ENCODE results near the gene SEMA7A. TPM values are rescaled to one million over a fixed set of nuclear protein-coding genes. Genes with fewer than 3 reads are reported as not detected.

Gene SEMA7A
- polyA plus RNA-seq, 4 donors: 6.6 to 7.9 (median 7.4) TPM

DNA sequence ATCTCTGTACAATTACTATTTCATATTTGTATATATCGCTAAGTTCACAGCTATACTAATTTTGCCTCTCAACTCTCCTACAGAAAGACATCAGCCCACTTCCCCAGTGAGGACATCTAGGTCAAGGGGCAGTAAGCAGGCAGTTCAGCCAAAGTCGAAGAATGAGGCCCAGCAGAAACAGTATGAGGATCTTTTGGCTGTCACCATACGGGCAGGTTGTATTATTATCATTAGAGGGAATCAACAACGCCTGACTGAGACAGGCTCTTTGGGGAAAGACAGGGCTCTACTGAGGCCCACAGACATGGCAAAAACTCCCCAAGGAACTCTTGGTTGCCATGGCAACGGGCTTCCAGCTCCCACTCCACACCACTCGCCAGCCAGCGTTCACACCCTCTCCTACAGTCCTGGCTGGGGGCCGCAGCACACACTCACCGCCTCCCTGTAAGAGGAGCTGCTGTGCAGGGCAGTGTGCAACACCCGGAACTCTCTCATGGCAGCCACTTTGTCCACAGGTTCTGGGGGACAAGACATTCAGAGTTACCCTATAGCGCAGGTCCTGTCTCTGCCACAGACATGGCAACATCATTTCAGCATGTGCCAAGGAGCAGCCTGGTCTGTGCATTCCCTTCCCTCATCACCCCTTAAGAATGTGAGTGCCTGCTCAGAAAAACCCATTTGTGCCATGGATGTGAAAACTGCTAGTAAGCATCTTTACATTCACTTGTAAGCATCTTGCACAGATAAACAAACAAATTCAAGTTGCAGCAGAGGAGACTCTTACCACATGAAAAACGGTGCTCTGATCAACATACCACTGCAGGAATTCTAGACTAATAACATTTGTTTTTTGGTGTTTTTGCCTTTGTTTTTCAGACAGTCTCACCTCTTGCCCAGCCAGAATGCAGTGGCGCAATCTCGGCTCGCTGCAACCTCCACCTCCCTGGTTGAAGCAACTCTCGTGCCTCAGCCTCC, 18.4 kb upstream of the SEMA7A start:
- no peak for DNase-seq (ENCODE audit: low read depth in 4 of 4, low spot score in 3 of 4)

GRCh38 chr15:74451322-74451721, 17.6 kb upstream of the SEMA7A start:
- DNase-seq (ENCODE audit: low read depth in 4 of 4, low spot score in 3 of 4): no peak

DNA sequence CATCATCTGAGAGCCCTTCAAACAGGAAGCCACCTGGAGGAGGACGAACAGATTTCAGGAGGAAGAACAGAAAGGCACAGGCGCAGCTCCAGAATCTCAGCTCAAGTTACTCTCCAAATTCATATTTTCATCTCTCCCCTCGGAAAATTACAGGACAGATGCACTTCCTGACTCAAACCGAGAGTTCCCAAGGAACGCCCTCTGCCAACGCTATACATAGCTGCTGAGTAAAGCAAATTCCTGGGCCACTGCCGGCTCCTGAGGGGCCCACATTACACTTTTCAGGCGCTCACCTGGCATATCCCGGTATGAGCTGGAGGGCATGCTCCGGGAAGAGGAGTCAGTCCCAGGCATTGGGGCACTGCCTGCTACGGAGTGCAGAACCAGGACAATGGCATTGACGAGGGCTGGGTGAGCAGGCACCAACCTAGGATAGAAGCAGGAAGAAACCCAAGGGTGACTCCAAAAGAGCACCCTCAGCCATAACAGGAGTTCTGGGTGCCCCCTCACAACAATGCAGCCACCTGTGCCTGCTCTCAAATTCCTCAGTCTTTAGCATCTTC, 16.0 kb upstream of the SEMA7A start:
- DNase-seq (ENCODE audit: low read depth in 4 of 4, low spot score in 3 of 4): no peak

- no peak for DNase-seq (ENCODE audit: low read depth in 4 of 4, low spot score in 3 of 4)
Measured at GRCh38 chr15:74449095-74449494, 15.3 kb upstream of the SEMA7A start.

- DNase-seq (ENCODE audit: low read depth in 4 of 4, low spot score in 3 of 4): no peak
Measured at GRCh38 chr15:74445816-74446763, 12.3 kb upstream of the SEMA7A start.

- DNase-seq (ENCODE audit: low read depth in 4 of 4, low spot score in 3 of 4): no peak
Measured at GRCh38 chr15:74444106-74445062, 10.6 kb upstream of the SEMA7A start.

DNA sequence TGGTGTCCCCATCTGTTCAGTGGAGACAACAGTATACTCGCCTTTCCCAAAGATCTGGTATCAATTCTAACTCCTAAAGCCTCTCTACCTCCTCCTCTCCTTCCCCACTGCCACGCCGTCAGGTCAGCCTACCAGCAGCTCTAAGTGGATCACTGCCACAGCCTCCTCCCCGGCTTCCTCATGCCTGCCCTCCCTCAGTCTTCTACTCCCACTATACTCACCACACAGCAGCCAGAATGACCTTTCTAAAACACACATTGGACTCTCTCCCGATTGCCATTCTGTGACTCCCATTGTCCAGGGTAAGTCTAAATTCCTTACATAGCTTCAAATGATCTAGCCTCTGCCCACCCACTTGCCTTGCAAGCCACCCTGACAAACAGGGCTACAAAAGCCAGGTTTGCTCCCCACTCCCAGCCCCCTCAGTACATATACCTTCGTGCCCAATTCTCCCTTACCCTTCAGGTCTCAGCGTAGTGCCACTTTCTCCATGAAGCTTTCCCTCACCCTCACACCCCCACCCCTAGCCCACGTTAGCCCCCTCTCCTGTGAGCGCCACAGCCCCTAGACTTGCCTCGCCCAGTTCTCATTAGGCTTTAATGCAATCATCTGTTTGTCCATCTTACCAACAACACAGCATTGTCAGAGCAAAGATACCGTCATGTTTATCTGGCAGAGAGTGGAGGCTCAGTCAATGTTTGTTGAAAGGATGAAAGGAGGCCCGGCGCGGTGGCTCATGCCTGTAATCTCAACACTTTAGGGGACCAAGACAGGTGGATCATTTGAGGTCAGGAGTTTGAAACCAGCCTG, 9.5 kb upstream of the SEMA7A start:
- no peak for DNase-seq (ENCODE audit: low read depth in 4 of 4, low spot score in 3 of 4)

DNA sequence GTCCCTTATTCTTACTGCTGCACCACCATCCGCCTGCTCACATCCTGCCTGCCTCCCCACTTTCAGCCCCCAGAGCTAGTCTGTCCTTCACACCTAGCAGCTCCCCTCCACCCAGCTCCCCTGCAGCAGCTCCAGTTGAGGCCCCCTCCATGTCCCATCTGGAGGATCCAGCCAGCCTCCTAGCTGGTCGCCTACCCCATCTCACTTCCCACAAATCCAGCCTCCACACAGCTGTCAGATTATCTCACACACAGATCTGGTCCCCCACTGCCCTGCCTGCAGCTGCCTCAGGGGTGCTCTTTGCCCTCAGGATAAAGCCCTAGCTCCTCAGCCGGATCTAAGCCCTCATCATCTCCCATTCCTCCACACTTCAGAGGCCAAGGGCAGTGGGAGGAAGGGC, 8.8 kb upstream of the SEMA7A start:
- DNase-seq (ENCODE audit: low read depth in 4 of 4, low spot score in 3 of 4): no peak

DNA sequence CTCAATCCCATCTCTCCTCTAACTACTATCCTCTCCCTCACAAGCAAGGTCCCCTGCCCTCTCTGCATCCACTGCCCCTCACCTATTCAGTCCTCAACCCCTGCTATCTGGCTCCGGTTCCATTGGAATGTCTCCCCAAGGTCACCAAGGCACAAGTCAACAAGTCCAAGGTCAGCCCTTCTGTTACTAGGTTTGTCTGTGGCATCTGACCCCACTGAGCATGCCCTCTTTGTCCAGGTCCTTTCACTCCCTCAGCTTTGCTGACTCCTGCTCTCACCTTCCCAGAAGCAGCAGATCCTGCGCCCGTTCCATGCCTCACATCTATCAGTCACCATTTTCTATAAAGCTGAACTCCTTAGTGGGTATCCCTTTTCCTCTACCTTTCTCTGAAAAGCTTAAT, 8.3 kb upstream of the SEMA7A start:
- no peak for DNase-seq (ENCODE audit: low read depth in 4 of 4, low spot score in 3 of 4)

- DNase-seq (ENCODE audit: low read depth in 4 of 4, low spot score in 3 of 4): no peak
Measured at GRCh38 chr15:74441248-74441941, 7.6 kb upstream of the SEMA7A start.

GRCh38 chr15:74438721-74439316, 5.1 kb upstream of the SEMA7A start:
- peak in 3 of 4 donors; percentile 56 to 70 (median 67) for DNase-seq (ENCODE audit: low read depth in 4 of 4, low spot score in 3 of 4)

GRCh38 chr15:74438206-74438605, 4.4 kb upstream of the SEMA7A start:
- no peak for DNase-seq (ENCODE audit: low read depth in 4 of 4, low spot score in 3 of 4)

- DNase-seq (ENCODE audit: low read depth in 4 of 4, low spot score in 3 of 4): peak in 1 of 4 donors; percentile 26
Measured at GRCh38 chr15:74434263-74435136, 742 bp upstream of the SEMA7A start.

GRCh38 chr15:74432968-74433591, 678 bp downstream of the SEMA7A start:
- DNase-seq (ENCODE audit: low read depth in 4 of 4, low spot score in 3 of 4): no peak

- no peak for DNase-seq (ENCODE audit: low read depth in 4 of 4, low spot score in 3 of 4)
Measured at GRCh38 chr15:74432271-74432967, 1.3 kb downstream of the SEMA7A start.

DNA sequence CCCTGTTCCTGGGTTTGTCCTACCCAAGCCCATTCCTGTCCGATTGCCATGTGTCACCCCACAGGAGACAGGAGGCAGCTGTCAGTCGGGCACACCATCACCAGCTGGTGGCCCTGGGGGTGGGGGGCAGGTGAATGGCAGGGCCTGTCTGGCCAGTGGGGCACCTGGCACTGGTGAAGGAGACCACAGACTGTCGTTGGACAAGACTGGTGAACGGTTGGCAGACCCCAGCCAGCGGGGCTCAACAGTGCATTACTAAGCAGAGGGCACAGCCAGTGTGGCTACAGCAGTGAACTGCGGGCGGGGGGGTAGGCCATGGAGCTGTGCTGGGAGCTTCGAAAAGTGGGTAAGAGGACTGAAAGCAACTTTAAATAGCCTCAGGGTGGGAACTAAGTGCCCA, 2.1 kb downstream of the SEMA7A start:
- DNase-seq (ENCODE audit: low read depth in 4 of 4, low spot score in 3 of 4): no peak

Data from right renal pelvis (tissue), 4 donors.